ENCODE measurements around the gene PPP1R16B.
"Not testable (repeated sequence)": the region's sequence is repeated elsewhere in the genome, so short reads cannot be mapped to it uniquely, and the experiment has no call there.

PPP1R16B gene

DNA sequence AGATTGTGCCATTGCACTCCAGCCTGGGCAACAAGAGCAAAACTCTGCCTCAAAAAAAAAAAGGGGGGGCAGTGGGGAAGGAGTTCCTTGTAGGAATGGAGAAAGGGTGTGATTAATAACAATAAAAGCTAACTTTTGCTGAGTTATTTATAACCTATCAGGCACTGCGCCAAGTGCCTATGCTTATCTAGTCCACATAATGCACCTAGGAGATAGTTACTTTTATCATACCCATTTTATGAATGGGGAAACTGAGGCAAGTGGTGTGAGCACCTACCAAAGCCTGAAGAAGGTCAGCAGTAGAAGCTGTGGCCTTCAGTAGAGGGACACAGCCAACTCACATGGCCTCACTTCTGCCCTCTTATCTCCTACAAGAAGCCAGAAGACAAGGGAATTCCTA lies 13.6 kb upstream of the PPP1R16B start:
- no peak for DNase-seq (ENCODE audit: low spot score)

GRCh38 chr20:38794057-38794456 lies 11.4 kb upstream of the PPP1R16B start:
- not testable (repeated sequence) for DNase-seq (ENCODE audit: low spot score)

- no peak for DNase-seq (ENCODE audit: low spot score)
Observed at GRCh38 chr20:38798266-38798665, 7.2 kb upstream of the PPP1R16B start.

DNA sequence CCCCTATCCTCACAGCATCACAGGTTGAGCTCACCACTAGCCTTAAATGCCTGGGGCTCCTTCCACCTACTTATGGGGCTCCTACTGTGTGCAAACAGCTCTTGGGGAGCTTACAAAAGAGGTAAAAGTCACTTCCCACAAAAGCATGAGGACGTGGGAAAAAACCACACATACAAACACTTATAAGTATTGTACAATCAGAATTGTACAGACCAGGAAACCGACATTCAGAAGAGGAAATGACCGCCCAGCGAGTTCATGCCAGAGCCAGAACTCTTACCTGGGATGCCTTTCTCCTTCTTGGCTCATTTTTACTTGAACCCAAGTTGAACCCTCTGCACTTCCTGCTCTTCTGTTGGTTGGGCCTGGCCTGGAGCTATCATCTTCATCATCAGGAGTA lies 6.3 kb upstream of the PPP1R16B start:
- no peak for DNase-seq (ENCODE audit: low spot score)

GRCh38 chr20:38800882-38801281 lies 4.6 kb upstream of the PPP1R16B start:
- DNase-seq (ENCODE audit: low spot score), result no peak

DNA sequence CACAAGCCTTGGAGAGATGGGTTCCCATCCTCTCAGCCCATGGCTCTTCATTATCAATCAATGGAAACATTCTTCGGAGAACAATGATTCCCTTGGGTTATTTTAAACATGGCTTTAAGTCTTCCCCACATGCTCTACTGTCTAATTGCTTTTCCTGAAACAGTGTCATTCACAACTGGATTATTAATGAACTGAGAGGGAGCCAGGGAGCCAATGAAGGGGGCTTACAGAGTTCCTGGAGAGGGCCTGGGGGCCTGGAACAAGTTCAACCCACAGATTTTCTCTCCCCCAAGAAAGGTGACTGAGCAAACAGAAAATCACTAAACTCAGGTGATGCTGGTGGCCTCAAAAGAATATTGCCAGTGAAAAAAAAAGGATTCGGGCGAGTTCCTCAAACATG lies 1.3 kb upstream of the PPP1R16B start:
- DNase-seq (ENCODE audit: low spot score), result no peak

DNA sequence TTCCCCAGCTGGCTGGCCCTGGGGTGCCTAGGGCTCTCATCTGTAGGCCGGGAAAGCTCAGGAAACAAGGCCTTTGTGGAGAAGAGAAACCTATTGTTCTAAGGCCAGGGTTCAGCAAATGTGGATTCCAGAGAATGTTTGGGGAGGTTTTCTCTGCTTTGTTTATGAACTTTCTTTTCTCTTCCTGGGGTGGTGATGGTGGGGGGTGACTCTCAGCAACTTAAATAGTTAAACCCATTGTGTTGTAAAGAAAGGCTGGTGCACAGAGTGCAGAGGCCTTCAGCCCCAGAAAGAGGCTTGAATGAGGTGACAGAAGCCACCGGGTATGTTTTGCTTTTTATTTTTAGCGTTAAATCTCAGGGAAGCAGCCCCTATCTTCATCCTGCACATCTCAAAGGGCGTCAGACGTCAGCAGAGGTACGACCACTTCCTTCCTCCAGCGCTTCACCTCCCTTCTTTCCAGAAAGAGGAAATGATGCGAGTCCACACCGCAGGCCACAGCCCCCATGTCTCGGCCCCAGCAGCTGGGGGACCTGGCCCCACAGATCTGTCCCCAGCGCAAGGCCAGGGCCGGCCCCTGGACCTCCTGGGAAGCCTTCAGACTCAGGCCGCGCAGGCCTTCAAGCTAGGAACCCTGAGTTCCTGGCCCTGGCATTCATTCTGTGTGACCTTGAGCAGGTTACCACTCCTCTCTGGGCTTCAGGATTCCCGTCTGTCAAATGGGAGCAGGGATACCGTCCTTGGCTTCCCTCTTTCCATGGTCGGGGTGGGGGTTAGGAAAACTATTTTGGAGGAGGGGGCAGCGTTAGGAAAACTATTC lies 605 bp upstream of the PPP1R16B start:
- no peak for DNase-seq (ENCODE audit: low spot score)

DNA sequence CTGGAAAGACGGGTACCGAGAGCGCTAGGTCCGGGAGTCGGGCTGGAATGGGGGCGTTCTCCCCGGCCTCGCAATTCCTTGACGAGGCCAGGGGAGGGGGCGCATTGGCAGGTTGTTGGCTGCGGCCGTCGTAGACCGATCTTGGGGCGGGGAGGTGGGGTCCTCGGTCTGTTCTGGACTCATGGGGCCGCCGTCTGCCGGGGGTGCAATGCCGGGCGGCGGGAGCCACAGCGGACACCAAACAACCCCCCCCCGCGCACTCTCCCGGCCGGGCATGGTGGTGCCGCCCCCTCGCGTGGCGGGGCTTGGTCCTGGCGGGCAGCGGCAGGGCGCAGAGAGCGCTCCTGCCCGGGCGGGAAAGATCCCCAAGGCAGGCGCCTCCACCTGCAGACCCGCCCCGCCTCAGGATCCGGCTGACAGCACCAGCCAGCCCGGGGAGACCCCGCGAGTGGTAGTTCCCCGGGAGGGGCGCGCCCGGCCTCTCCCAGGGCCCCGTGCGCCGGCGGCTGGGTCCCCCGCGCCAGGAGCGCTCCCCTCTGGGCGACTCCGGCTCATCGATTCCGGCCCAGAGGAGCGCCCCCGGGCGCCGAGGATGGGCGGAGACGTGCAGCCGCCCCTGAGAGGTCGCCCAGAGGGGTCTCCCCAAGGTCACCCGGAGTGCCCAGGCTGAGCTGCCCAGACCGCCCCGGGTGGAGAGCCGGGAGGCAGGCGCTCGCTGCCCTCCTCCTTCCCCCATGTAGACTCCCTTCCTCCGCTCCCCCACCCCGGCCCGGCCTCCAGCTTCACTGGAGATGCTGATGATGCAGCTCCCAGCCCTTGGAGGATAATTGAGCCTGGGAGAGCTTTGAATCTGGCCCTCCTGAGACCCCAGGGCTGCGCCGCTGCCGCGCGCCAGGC lies 709 bp downstream of the PPP1R16B start:
- no peak for DNase-seq (ENCODE audit: low spot score)

- peak; percentile 60 for DNase-seq (ENCODE audit: low spot score)
Observed at GRCh38 chr20:38806855-38807655, 1.6 kb downstream of the PPP1R16B start.

- DNase-seq (ENCODE audit: low spot score), result no peak
Observed at GRCh38 chr20:38809942-38810341, 4.4 kb downstream of the PPP1R16B start.

- DNase-seq (ENCODE audit: low spot score), result no peak
Observed at GRCh38 chr20:38810926-38811630, 5.6 kb downstream of the PPP1R16B start.

DNA sequence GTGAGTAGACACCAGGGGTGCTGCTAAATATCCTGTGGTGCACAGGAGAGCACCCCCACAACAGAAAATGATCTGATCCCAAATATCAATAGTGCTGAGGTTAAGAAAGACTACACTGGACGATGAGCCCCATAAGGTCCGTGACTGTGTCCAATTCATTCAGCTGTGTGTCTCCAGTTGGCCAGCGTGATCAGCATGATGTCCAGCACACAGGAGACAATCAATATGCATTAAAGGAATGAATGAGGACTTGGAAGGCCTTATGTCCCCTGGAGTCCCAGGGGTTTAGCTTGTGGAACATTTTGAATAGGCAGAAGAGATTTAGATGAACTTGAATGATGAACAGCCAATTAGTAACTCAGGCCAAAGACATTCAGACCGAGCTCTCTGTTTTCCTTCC lies 6.3 kb downstream of the PPP1R16B start:
- DNase-seq (ENCODE audit: low spot score), result no peak

GRCh38 chr20:38812182-38812581 lies 6.7 kb downstream of the PPP1R16B start:
- DNase-seq (ENCODE audit: low spot score), result peak; percentile 58

- DNase-seq (ENCODE audit: low spot score), result peak; percentile 44
Observed at GRCh38 chr20:38812709-38813573, 7.4 kb downstream of the PPP1R16B start.

DNA sequence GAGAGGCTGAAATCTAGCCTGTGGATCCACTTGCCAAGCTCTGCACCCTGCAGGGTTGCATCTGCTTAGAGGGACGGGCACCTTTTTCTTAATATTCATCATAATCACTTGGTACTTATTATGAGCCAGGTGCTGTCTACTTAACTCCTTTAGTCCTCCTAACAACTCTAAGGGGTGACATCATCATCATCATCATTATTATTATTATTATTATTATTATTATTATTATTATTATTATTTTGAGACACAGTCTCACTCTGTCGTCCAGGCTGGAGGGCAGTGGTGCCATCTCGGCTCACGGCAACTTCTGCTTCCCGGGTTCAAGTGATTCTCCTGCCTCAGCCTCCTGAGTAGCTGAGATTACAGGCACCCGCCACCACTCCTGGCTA lies 8.1 kb downstream of the PPP1R16B start:
- not testable (repeated sequence) for DNase-seq (ENCODE audit: low spot score)

DNA sequence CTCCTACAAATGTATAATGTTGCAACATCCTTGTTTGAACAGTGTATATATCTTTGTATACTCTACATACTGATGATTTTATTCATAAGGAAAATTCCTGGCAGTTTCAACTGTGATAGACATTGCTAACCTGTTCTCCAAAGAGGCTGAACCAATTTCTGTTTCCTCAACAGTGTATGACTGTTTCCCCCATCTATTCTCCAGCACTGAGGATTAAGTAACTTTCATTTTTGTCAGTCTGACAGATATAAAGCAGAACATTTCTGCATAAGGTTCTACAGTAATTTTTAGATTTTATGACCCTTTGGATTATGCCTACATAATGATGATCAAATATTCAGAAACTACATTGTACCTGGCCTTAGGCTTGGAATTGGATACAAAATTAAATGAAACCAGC lies 9.9 kb downstream of the PPP1R16B start:
- DNase-seq (ENCODE audit: low spot score), result no peak

- no peak for DNase-seq (ENCODE audit: low spot score)
Observed at GRCh38 chr20:38818113-38819065, 12.9 kb downstream of the PPP1R16B start.

DNA sequence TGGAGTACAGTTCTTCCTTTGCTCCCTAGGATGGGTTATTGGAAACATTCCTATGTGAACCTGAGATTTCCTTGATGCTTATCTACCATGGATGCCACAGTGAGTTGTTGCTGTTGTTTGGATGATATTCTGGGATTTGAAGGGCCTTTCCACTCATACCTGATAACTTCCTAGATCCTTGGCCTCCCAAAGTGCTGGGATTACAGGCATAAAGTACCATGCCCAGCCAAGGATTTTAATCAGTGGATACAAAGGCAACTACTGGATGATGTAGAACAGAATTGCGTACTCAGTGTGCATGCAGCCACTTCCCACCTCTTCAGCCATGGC lies 20.0 kb downstream of the PPP1R16B start:
- no peak for DNase-seq (ENCODE audit: low spot score)

DNA sequence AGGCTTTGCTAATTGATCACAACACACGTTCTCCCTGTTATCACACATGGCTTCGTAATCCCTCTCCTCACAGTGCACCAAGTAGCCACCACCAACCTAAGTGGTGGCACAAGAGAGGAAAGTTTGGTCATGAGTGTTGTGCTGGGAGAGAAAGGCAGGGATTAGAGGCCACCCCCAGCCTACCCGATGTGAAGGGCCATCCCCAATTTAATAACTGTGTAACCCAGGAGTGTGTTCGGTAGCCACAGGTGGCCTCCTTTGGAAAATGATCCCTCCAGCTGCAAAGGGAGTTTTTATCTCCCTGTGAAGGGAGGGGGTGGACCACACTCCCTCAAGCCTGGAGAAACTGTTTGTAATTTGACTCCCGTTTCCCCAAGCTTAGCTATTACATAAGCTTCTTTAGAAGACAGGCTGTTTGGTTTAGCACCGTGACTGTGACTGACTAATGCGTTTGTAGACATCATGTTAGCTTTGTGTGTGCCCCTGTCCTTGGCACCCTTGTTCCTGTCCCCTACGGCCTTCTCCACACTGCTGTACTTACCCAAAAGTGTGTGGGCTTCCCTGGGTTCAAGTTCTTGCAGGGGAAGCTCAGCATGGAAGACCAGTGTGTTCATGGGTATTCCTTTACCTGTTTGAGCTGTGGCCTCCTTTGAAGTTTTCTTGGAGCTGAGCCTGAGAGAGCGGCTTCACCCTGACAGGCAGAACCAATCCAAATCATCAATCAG lies 20.6 kb downstream of the PPP1R16B start:
- no peak for DNase-seq (ENCODE audit: low spot score)

Data from cerebellar cortex (tissue), 1 donor.